Measurements from ENCODE around the gene SYT10.
"Not testable (repeated sequence)": the region's sequence is repeated elsewhere in the genome, so short reads cannot be mapped to it uniquely, and the experiment has no call there.

Gene SYT10

GRCh38 chr12:33357181-33357580, 82.4 kb downstream of the SYT10 start:
- no peak for DNase-seq (ENCODE audit: low read depth in 3 of 3)

GRCh38 chr12:33349791-33350190, 89.8 kb downstream of the SYT10 start:
- no peak for DNase-seq (ENCODE audit: low read depth in 3 of 3)

- not testable (repeated sequence) for DNase-seq (ENCODE audit: low read depth in 3 of 3)
Measured at GRCh38 chr12:33331961-33332398, 107.6 kb downstream of the SYT10 start.

GRCh38 chr12:33330940-33331339, 108.7 kb downstream of the SYT10 start:
- DNase-seq (ENCODE audit: low read depth in 3 of 3): no peak

Measured in stimulated activated CD4-positive, alpha-beta T cell treated with anti-CD3 and anti-CD28 coated beads, TNF-alpha, amount 100 ng/mL, for 4 hours (primary cell).